ENCODE results near the gene ARL6IP1.
"Not testable (repeated sequence)": the region's sequence is repeated elsewhere in the genome, so short reads cannot be mapped to it uniquely, and the experiment has no call there.

ARL6IP1 gene

GRCh38 chr16:18759598-18760520 is 41.5 kb downstream of the ARL6IP1 start:
- DNase-seq (ENCODE audit: low spot score): not testable (repeated sequence)

GRCh38 chr16:18757960-18758660 is 43.2 kb downstream of the ARL6IP1 start:
- not testable (repeated sequence) for DNase-seq (ENCODE audit: low spot score)

- not testable (repeated sequence) for DNase-seq (ENCODE audit: low spot score)
These were observed 44.7 kb downstream of the ARL6IP1 start for GRCh38 chr16:18756639-18757038.

- not testable (repeated sequence) for DNase-seq (ENCODE audit: low spot score)
These were observed 58.5 kb downstream of the ARL6IP1 start for GRCh38 chr16:18742870-18743269.
